Ishikawa (cell line): ENCODE data around the gene OR5T3.

Experiments used
- CEBPB ChIP-seq: IDR thresholded peaks from 2 replicates; pipeline ENCODE4 v1.6.1; 2012
- CREB1 ChIP-seq: IDR thresholded peaks from 2 replicates; pipeline ENCODE4 v1.6.1; 2012; ENCODE audit warnings: low read depth
- EP300 ChIP-seq: IDR thresholded peaks from 2 replicates; pipeline ENCODE4 v1.6.1; 2012; ENCODE audit warnings: borderline replicate concordance
- FOXM1 ChIP-seq: IDR thresholded peaks from 2 replicates; pipeline ENCODE4 v1.6.1; 2012; ENCODE audit warnings: low read depth, borderline replicate concordance
- MAX ChIP-seq: IDR thresholded peaks from 2 replicates; pipeline ENCODE4 v1.6.1; 2012
- NFIC ChIP-seq: IDR thresholded peaks from 2 replicates; pipeline ENCODE4 v1.6.1; 2012
- RAD21 ChIP-seq: IDR thresholded peaks from 2 replicates; pipeline ENCODE4 v1.6.1; 2012; ENCODE audit warnings: low read depth
- REST ChIP-seq: IDR thresholded peaks from 2 replicates; pipeline ENCODE4 v1.6.1; 2012; ENCODE audit warnings: low read depth, mild to moderate bottlenecking
- TAF1 ChIP-seq: IDR thresholded peaks from 2 replicates; pipeline ENCODE4 v1.6.1; 2012; ENCODE audit warnings: low read depth, mild to moderate bottlenecking
- TCF12 ChIP-seq: IDR thresholded peaks from 2 replicates; pipeline ENCODE4 v1.6.1; 2012; ENCODE audit warnings: low read depth
- TEAD4 ChIP-seq: IDR thresholded peaks from 2 replicates; pipeline ENCODE4 v1.6.1; 2012
- ZBTB7A ChIP-seq: IDR thresholded peaks from 2 replicates; pipeline ENCODE4 v1.6.1; 2012; ENCODE audit warnings: low read depth

- no peak for TF ChIP-seq EP300
- TF ChIP-seq TCF12, result no peak
- no peak for TF ChIP-seq REST
- no peak for TF ChIP-seq CREB1
- no peak for TF ChIP-seq MAX
- TF ChIP-seq ZBTB7A, result no peak
- TF ChIP-seq FOXM1, result no peak
- no peak for TF ChIP-seq TAF1
- no peak for TF ChIP-seq RAD21
- no peak for TF ChIP-seq NFIC
- TF ChIP-seq TEAD4, result no peak
- TF ChIP-seq CEBPB, result no peak
Observed at GRCh38 chr11:56292154-56292553, 40.1 kb downstream of the OR5T3 start, which contains the start of gene OR8H1.
